SHP77 (cell line): ENCODE data around the gene AKAP1.

Source experiments
- DNase-seq, 2 experiments: peaks; one replicate each; lab custom pipeline; 2025; lab: John Stamatoyannopoulos, UW

The AKAP1 gene

GRCh38 chr17:57084802-57085447 is at the start of gene AKAP1:
Gene AKAP1, plus strand, starts transcription at chr17:57085246. Its CDS starts 20,219 bp downstream, at chr17:57105465.
- DNase-seq = peak; percentile 83 to 98

GRCh38 chr17:57035971-57036481 is 49.0 kb upstream of the AKAP1 start:
- no peak for DNase-seq

GRCh38 chr17:57037411-57037810 is 47.6 kb upstream of the AKAP1 start:
- DNase-seq = no peak

- no peak for DNase-seq
Observed at GRCh38 chr17:57038486-57038885, 46.6 kb upstream of the AKAP1 start.

GRCh38 chr17:57040571-57040970 is 44.5 kb upstream of the AKAP1 start:
- DNase-seq = no peak

GRCh38 chr17:57043276-57043675 is 41.8 kb upstream of the AKAP1 start:
- no peak for DNase-seq

- DNase-seq = no peak
Observed at GRCh38 chr17:57044976-57045867, 39.8 kb upstream of the AKAP1 start.

GRCh38 chr17:57045868-57046704 is 39.0 kb upstream of the AKAP1 start:
- DNase-seq = no peak

- no peak for DNase-seq
Observed at GRCh38 chr17:57046749-57047148, 38.3 kb upstream of the AKAP1 start.

GRCh38 chr17:57048096-57048495 is 37.0 kb upstream of the AKAP1 start:
- DNase-seq = no peak

- DNase-seq = no peak
Observed at GRCh38 chr17:57050306-57050705, 34.7 kb upstream of the AKAP1 start.

- DNase-seq = no peak
Observed at GRCh38 chr17:57051886-57052361, 33.1 kb upstream of the AKAP1 start.

GRCh38 chr17:57062865-57063264 is 22.2 kb upstream of the AKAP1 start:
- no peak for DNase-seq

GRCh38 chr17:57067162-57067561 is 17.9 kb upstream of the AKAP1 start:
- DNase-seq = no peak

- DNase-seq = no peak
Observed at GRCh38 chr17:57067781-57068180, 17.3 kb upstream of the AKAP1 start.

- DNase-seq = no peak
Observed at GRCh38 chr17:57068222-57068658, 16.8 kb upstream of the AKAP1 start.

GRCh38 chr17:57068707-57069106 is 16.3 kb upstream of the AKAP1 start:
- no peak for DNase-seq

GRCh38 chr17:57071991-57072944 is 12.8 kb upstream of the AKAP1 start:
- no peak for DNase-seq

GRCh38 chr17:57073626-57074025 is 11.4 kb upstream of the AKAP1 start:
- DNase-seq = no peak

- no peak for DNase-seq
Observed at GRCh38 chr17:57075193-57075592, 9.9 kb upstream of the AKAP1 start.

- no peak for DNase-seq
Observed at GRCh38 chr17:57075785-57076184, 9.3 kb upstream of the AKAP1 start.
